Calu3 (cell line): ENCODE measurements around the gene AURKB. TPM values are rescaled to one million over a fixed set of nuclear protein-coding genes. Genes with fewer than 3 reads are reported as not detected.

Experiments used
- BruUV-seq: library from RNA; stranded (reverse); fragments of 400-500 nt; replicated peaks from 2 replicates; lab custom pipeline; 2021; lab: Mats Ljungman, UMichigan
- CTCF ChIA-PET: fragments of 300-600 bp; sonication (Branson Sonifier 250); formaldehyde crosslinking; loops from one replicate; lab custom pipeline; 2022; ENCODE audit warnings: antibody characterized with exemption; lab: Charles Lee
- DNase-seq: peaks from one replicate; pipeline ENCODE4 v3.0.0; 2022
- H3K27ac Mint-ChIP-seq: one replicate; pipeline ENCODE4 v1.8.0; 2022; ENCODE audit warnings: mixed read lengths; ENCODE audit not compliant: unreplicated experiment
- H3K27me3 Mint-ChIP-seq: one replicate; pipeline ENCODE4 v1.8.0; 2022; ENCODE audit warnings: mixed read lengths; ENCODE audit not compliant: unreplicated experiment
- H3K36me3 Mint-ChIP-seq: one replicate; pipeline ENCODE4 v1.8.0; 2022; ENCODE audit warnings: mild to moderate bottlenecking, moderate library complexity, mixed read lengths; ENCODE audit not compliant: insufficient read depth, unreplicated experiment
- H3K4me1 Mint-ChIP-seq: one replicate; pipeline ENCODE4 v1.8.0; 2022; ENCODE audit warnings: mild to moderate bottlenecking, low read depth, mixed read lengths; ENCODE audit not compliant: unreplicated experiment
- H3K4me3 Mint-ChIP-seq: one replicate; pipeline ENCODE4 v1.8.0; 2022; ENCODE audit warnings: mild to moderate bottlenecking, low read depth, moderate library complexity, mixed read lengths; ENCODE audit not compliant: unreplicated experiment
- H3K9me3 Mint-ChIP-seq: one replicate; pipeline ENCODE4 v1.8.0; 2022; ENCODE audit warnings: low read depth, mixed read lengths; ENCODE audit not compliant: unreplicated experiment
- intact Hi-C: fragments of 100-400 bp; cut with micrococcal nuclease; formaldehyde crosslinking; loops from one replicate; pipeline ENCODE4 v1.10.0; 2022; ENCODE audit not compliant: unreplicated experiment
- total RNA-seq: library from RNA; stranded (reverse); gene quantifications from 2 replicates; pipeline ENCODE4 v1.2.3, GENCODE V29; 2022
- TF ChIP-seq, protein P1 (sequence below): fragments of 200-600 bp; IDR thresholded peaks from one replicate; pipeline ENCODE4 v1.8.0; 2022; ENCODE audit warnings: antibody characterized with exemption; ENCODE audit not compliant: unreplicated experiment

Gene AURKB
- total RNA-seq, 1 experiment from 2014 or later = 78.9 TPM

GRCh38 chr17:8161289-8162232 lies 48.8 kb downstream of the AURKB start:
- Mint-ChIP-seq H3K36me3 (peaks cover 40% of the 10 kb centered on the region), H3K27ac (no peak overlapping the region), H3K4me3 (peak overlapping the region; percentile 76), H3K4me1 (no peaks in the 10 kb centered on the region), H3K27me3 (no peaks in the 10 kb centered on the region), H3K9me3 (no peaks in the 10 kb centered on the region)
- intact Hi-C loops = no loop called here
- no TSS peak for BruUV-seq
- TF ChIP-seq, protein P1, sequence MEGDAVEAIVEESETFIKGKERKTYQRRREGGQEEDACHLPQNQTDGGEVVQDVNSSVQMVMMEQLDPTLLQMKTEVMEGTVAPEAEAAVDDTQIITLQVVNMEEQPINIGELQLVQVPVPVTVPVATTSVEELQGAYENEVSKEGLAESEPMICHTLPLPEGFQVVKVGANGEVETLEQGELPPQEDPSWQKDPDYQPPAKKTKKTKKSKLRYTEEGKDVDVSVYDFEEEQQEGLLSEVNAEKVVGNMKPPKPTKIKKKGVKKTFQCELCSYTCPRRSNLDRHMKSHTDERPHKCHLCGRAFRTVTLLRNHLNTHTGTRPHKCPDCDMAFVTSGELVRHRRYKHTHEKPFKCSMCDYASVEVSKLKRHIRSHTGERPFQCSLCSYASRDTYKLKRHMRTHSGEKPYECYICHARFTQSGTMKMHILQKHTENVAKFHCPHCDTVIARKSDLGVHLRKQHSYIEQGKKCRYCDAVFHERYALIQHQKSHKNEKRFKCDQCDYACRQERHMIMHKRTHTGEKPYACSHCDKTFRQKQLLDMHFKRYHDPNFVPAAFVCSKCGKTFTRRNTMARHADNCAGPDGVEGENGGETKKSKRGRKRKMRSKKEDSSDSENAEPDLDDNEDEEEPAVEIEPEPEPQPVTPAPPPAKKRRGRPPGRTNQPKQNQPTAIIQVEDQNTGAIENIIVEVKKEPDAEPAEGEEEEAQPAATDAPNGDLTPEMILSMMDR = no peak
- CTCF ChIA-PET = no interaction called here
- no peak for DNase-seq

- intact Hi-C loops = no loop called here
- TF ChIP-seq, protein P1 = no peak
- no peak for DNase-seq
- peak overlapping the region; percentile 23 for H3K4me3 Mint-ChIP-seq
- H3K27ac Mint-ChIP-seq = no peak overlapping the region
- H3K36me3 Mint-ChIP-seq = peaks cover 40% of the 10 kb centered on the region
- H3K27me3 Mint-ChIP-seq = no peaks in the 10 kb centered on the region
- no TSS peak for BruUV-seq
- no peaks in the 10 kb centered on the region for H3K9me3 Mint-ChIP-seq
- CTCF ChIA-PET = no interaction called here
- H3K4me1 Mint-ChIP-seq = no peaks in the 10 kb centered on the region
Observed at GRCh38 chr17:8160741-8161221, 49.6 kb downstream of the AURKB start.

- H3K9me3 Mint-ChIP-seq = no peaks in the 10 kb centered on the region
- H3K4me1 Mint-ChIP-seq = no peaks in the 10 kb centered on the region
- peaks cover 40% of the 10 kb centered on the region for H3K36me3 Mint-ChIP-seq
- DNase-seq = no peak
- no peak overlapping the region for H3K27ac Mint-ChIP-seq
- CTCF ChIA-PET = no interaction called here
- intact Hi-C loops = no loop called here
- BruUV-seq = no TSS peak
- TF ChIP-seq, protein P1 = no peak
- no peaks in the 10 kb centered on the region for H3K27me3 Mint-ChIP-seq
- peak overlapping the region; percentile 23 for H3K4me3 Mint-ChIP-seq
Observed at GRCh38 chr17:8160224-8160577, 50.2 kb downstream of the AURKB start.

DNA sequence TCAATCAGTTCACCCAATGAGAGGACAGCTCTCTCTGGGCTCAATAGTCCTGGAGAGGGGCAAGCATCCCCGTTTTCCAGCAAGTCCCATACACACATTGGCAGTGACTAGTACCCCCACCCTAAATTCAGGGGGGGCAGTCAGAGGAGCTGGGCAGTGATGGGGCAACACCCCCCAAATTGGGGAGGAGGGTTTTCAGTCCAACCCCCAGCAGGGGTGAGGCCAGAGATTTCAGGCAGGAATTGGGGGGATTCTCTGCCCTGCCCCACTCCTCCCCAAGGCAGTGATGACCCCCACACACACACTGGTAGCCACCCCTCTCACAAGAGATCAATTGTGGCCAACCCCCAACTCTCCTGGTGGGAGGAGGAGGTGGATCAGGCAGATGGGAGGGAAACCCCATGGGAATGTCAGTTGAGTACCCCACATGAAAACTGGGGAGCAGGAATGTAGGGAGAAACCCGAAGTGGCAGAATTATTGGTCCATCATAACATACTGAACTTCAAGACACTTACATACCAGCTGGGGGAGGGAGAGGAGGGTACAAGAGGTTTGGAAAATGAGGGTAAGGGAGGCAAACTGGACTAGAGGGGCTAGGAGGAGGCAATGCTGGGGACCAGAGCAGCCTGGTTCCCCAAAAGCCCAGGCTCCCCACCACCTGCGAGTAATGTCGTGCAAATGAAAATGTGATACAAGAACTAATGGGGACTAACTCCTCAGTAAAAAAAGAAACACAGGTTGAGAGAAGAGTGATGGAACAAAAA lies 50.7 kb downstream of the AURKB start:
- CTCF ChIA-PET = no interaction called here
- Mint-ChIP-seq H3K4me3 (peak overlapping the region; percentile 23), H3K27me3 (no peaks in the 10 kb centered on the region), H3K4me1 (no peaks in the 10 kb centered on the region), H3K9me3 (no peaks in the 10 kb centered on the region), H3K36me3 (peaks cover 40% of the 10 kb centered on the region), H3K27ac (no peak overlapping the region)
- intact Hi-C loops = loop anchor here (5.0 kb wide), 1 partner anchor 37 kb away; the partner anchor contains the start of gene HES7
- no TSS peak for BruUV-seq
- TF ChIP-seq, protein P1 = no peak
- no peak for DNase-seq
